ENCODE measurements around the gene FAM209B. TPM values are rescaled to one million over a fixed set of nuclear protein-coding genes. Genes with fewer than 3 reads are reported as not detected.

Gene FAM209B
- polyA plus RNA-seq, 2 of the 4 experiments (the other 2 are of a cell fraction): 0.46 to 0.78 TPM

- ChIA-PET CTCF (interaction anchor here (0.9 to 11.1 kb wide), 2 partner anchors 32 to 48 kb away, joined by 3 to 94 read pairs; no protein-coding TSS in a partner anchor), POLR2A (no interaction called here)
- 55% methylated on average over 2 of the region's 2 CpGs for WGBS (ENCODE audit: missing lambda C conversion rate)
- ATAC-seq (no peak), DNase-seq (ENCODE audit: low read depth in 1 of 2, low spot score in 1 of 2) (no peak), FAIRE-seq (no peak)
- Histone ChIP-seq H3K27ac (no peak overlapping the region), H3K4me2 (no peak overlapping the region), H3K4me3 (no peak overlapping the region), H3K9me3 (no peaks in the 10 kb centered on the region), H3K4me1 (peaks cover 1% of the 10 kb centered on the region)
- TF ChIP-seq SREBF2 (IDR thresholded peaks at IDR 0.05) (no peak), NR3C1 (IDR thresholded peaks at IDR 0.05) (no peak)
Measured at GRCh38 chr20:56581701-56582100, 48.7 kb downstream of the FAM209B start.

GRCh38 chr20:56582542-56582941 lies 49.5 kb downstream of the FAM209B start:
- no peak for ATAC-seq
- TF ChIP-seq TP53 (CRISPR knock-in tag; IDR thresholded peaks at IDR 0.05): no peak
- no peak for TF ChIP-seq SREBF2 (IDR thresholded peaks at IDR 0.05)
- no peak for TF ChIP-seq RFX5 (IDR thresholded peaks at IDR 0.05)
- no peak for TF ChIP-seq CHD2 (IDR thresholded peaks at IDR 0.05; ENCODE audit: low read length, partially characterized antibody)
- ChIA-PET CTCF (no interaction called here), POLR2A (no interaction called here)
- peaks cover 10% of the 10 kb centered on the region for H3K4me1 ChIP-seq
- no peak overlapping the region for H3K4me3 ChIP-seq
- WGBS (ENCODE audit: missing lambda C conversion rate): 89% methylated on average over 4 of the region's 4 CpGs
- H3K9me3 ChIP-seq: no peaks in the 10 kb centered on the region
- no peak for FAIRE-seq
- no peak overlapping the region for H3K4me2 ChIP-seq
- H3K27ac ChIP-seq: no peak overlapping the region
- DNase-seq (ENCODE audit: low read depth in 1 of 2, low spot score in 1 of 2): no peak

GRCh38 chr20:56584916-56585315 lies 51.9 kb downstream of the FAM209B start:
- DNase-seq (ENCODE audit: low read depth in 1 of 2, low spot score in 1 of 2): no peak
- Histone ChIP-seq H3K4me1 (peaks cover 17% of the 10 kb centered on the region), H3K4me2 (no peak overlapping the region), H3K9me3 (no peaks in the 10 kb centered on the region), H3K27ac (no peak overlapping the region), H3K4me3 (no peak overlapping the region)
- FAIRE-seq: no peak
- TF ChIP-seq JUNB (IDR thresholded peaks at IDR 0.05) (no peak), POLR2A (IDR thresholded peaks at IDR 0.05; ENCODE audit: low read length) (no peak), TFCP2L1 (CRISPR knock-in tag; IDR thresholded peaks at IDR 0.05) (no peak), KDM1A (IDR thresholded peaks at IDR 0.05; ENCODE audit: low read depth) (no peak), CBX8 (IDR thresholded peaks at IDR 0.05) (no peak), HEYL (CRISPR knock-in tag; IDR thresholded peaks at IDR 0.05) (no peak), SREBF2 (IDR thresholded peaks at IDR 0.05) (no peak), BCL3 (IDR thresholded peaks at IDR 0.05) (no peak), MAFK (IDR thresholded peaks at IDR 0.05; ENCODE audit: partially characterized antibody) (no peak), FOXS1 (CRISPR knock-in tag; IDR thresholded peaks at IDR 0.05) (no peak), HOXB13 (CRISPR knock-in tag; IDR thresholded peaks at IDR 0.05; ENCODE audit: low read depth) (no peak), EHF (CRISPR knock-in tag; IDR thresholded peaks at IDR 0.05) (no peak), NR3C1 (IDR thresholded peaks at IDR 0.05) (no peak), PHF8 (IDR thresholded peaks at IDR 0.05; ENCODE audit: borderline replicate concordance, low read depth) (no peak), HMGXB4 (CRISPR knock-in tag; IDR thresholded peaks at IDR 0.05; ENCODE audit: borderline replicate concordance) (no peak), JUN (IDR thresholded peaks at IDR 0.05) (no peak), CHD4 (IDR thresholded peaks at IDR 0.05; ENCODE audit: borderline replicate concordance) (no peak), NFE2L2 (conservative IDR thresholded peaks at IDR 0.05; ENCODE audit: low read length) (no peak), SMC3 (IDR thresholded peaks at IDR 0.05) (no peak)
- CTCF ChIA-PET: interaction anchor here (1.6 to 2.3 kb wide), 3 partner anchors 8 to 34 kb away, joined by 3 to 8 read pairs (median 6); no protein-coding TSS in a partner anchor
- POLR2A ChIA-PET: interaction anchor here (0.7 kb wide), 1 partner anchor 24 kb away, joined by 4 read pairs; no protein-coding TSS in a partner anchor
- no peak for ATAC-seq
- WGBS (ENCODE audit: missing lambda C conversion rate): 67% methylated on average over 5 of the region's 5 CpGs

Other genes starting within 250 kb of the FAM209B start
- 12.9 and 13.1 TPM in 2 replicates for gene FAM210B, start 174.3 kb upstream of the FAM209B start, polyA plus RNA-seq (2011; rRNA removed)
- gene FAM210B, start 174.3 kb upstream of the FAM209B start, polyA plus RNA-seq (2017; fragmentation: RNase III; extraction: RNeasy Plus Mini Kit Qiagen cat#74134 plus additional on column Dnase treatment): 9.1 to 10.8 TPM (median 9.6 TPM) in 3 replicates
- gene AURKA, start 141.0 kb upstream of the FAM209B start, polyA plus RNA-seq (2011; rRNA removed): 116 and 123 TPM in 2 replicates
- 107 to 125 TPM (median 117 TPM) in 3 replicates for gene AURKA, start 141.0 kb upstream of the FAM209B start, polyA plus RNA-seq (2017; fragmentation: RNase III; extraction: RNeasy Plus Mini Kit Qiagen cat#74134 plus additional on column Dnase treatment)
- gene CSTF1, start 140.6 kb upstream of the FAM209B start, polyA plus RNA-seq (2011; rRNA removed): 79.9 and 96.3 TPM in 2 replicates
- 37.1 to 40.9 TPM (median 37.6 TPM) in 3 replicates for gene CSTF1, start 140.6 kb upstream of the FAM209B start, polyA plus RNA-seq (2017; fragmentation: RNase III; extraction: RNeasy Plus Mini Kit Qiagen cat#74134 plus additional on column Dnase treatment)
- gene CASS4, start 121.0 kb upstream of the FAM209B start, polyA plus RNA-seq (2011; rRNA removed): 0.09 and 0.19 TPM in 2 replicates
- gene CASS4, start 121.0 kb upstream of the FAM209B start, polyA plus RNA-seq (2017; fragmentation: RNase III; extraction: RNeasy Plus Mini Kit Qiagen cat#74134 plus additional on column Dnase treatment): 0.03 to 0.09 TPM (median 0.07 TPM) in 3 replicates
- gene RTF2, start 64.6 kb upstream of the FAM209B start, polyA plus RNA-seq (2011; rRNA removed): 86.6 and 102 TPM in 2 replicates
- 111 to 118 TPM (median 115 TPM) in 3 replicates for gene RTF2, start 64.6 kb upstream of the FAM209B start, polyA plus RNA-seq (2017; fragmentation: RNase III; extraction: RNeasy Plus Mini Kit Qiagen cat#74134 plus additional on column Dnase treatment)
- 0.32 and 0.65 TPM in 2 replicates for gene FAM209A, start 8.5 kb upstream of the FAM209B start, polyA plus RNA-seq (2011; rRNA removed)
- gene FAM209A, start 8.5 kb upstream of the FAM209B start, polyA plus RNA-seq (2017; fragmentation: RNase III; extraction: RNeasy Plus Mini Kit Qiagen cat#74134 plus additional on column Dnase treatment): 0.12 to 0.22 TPM (median 0.14 TPM) in 3 replicates
- gene TFAP2C, start 96.1 kb downstream of the FAM209B start, polyA plus RNA-seq (2011; rRNA removed): 11.6 and 14.2 TPM in 2 replicates
- 9.1 to 9.6 TPM (median 9.2 TPM) in 3 replicates for gene TFAP2C, start 96.1 kb downstream of the FAM209B start, polyA plus RNA-seq (2017; fragmentation: RNase III; extraction: RNeasy Plus Mini Kit Qiagen cat#74134 plus additional on column Dnase treatment)

Data from A549 (cell line).